Heart left ventricle (tissue), 16 donors: ENCODE data around the gene OR2T5. TPM values are rescaled to one million over a fixed set of nuclear protein-coding genes. Genes with fewer than 3 reads are reported as not detected.
"Not testable (repeated sequence)": the region's sequence is repeated elsewhere in the genome, so short reads cannot be mapped to it uniquely, and the experiment has no call there.

Experiments
- ATAC-seq, 4 donors: fragments of 200-7000 bp; cut with Tn5 transposase; one replicate each; pipeline ENCODE4 v1.9.1; 2020 to 2022; ENCODE audit warnings: moderate library complexity in 4 of 4, mild to moderate bottlenecking in 3 of 4, moderate number of reproducible peaks in 1 of 4
- DNase-seq, 5 donors: peaks; one replicate each; pipeline ENCODE4 v3.0.0-alpha.2; 2020
- H3K27ac ChIP-seq, 12 donors: fragments of 200-600 bp; sonication (generic) in 4 of 12; one replicate each; pipeline versions ENCODE4 v1.5.0 to v1.8.0; 2016 to 2022; ENCODE audit warnings: mild to moderate bottlenecking in 2 of 12
- H3K27me3 ChIP-seq, 9 donors: fragments of 200-600 bp; sonication (generic) in 2 of 9; one replicate each; pipeline versions ENCODE4 v1.5.1 to v1.8.0; 2016 to 2022; ENCODE audit warnings: mild to moderate bottlenecking in 3 of 9
- H3K36me3 ChIP-seq, 9 donors: fragments of 200-600 bp; sonication (generic) in 2 of 9; one replicate each; pipeline versions ENCODE4 v1.5.0 to v1.8.0; 2018 to 2022; ENCODE audit warnings: mild to moderate bottlenecking in 2 of 9
- H3K4me1 ChIP-seq, 12 donors: fragments of 200-600 bp; sonication (generic) in 4 of 12; one replicate each; pipeline versions ENCODE4 v1.5.0 to v1.8.0; 2016 to 2022; ENCODE audit warnings: mild to moderate bottlenecking in 3 of 12
- H3K4me3 ChIP-seq, 12 donors: fragments of 200-600 bp; sonication (generic) in 4 of 12; one replicate each; pipeline versions ENCODE4 v1.5.0 to v1.8.0; 2017 to 2022; ENCODE audit warnings: mild to moderate bottlenecking in 9 of 12, moderate library complexity in 4 of 12
- H3K9me3 ChIP-seq, 12 donors: fragments of 200-600 bp; sonication (generic) in 4 of 12; one replicate each; pipeline versions ENCODE4 v1.5.0 to v1.8.0; 2016 to 2022; ENCODE audit warnings: mild to moderate bottlenecking in 1 of 12
- WGBS, 4 donors: extraction: QIAGEN DNeasy Blood & Tissue Kit in 2 of 4; methylation state at CpG; one replicate each; pipeline versions ENCODE4 v1.1.5 to v1.1.7; 2013 to 2018; 5-methylcytosine and 5-hydroxymethylcytosine counted together
- intact Hi-C, 10 donors: fragments of 100-400 bp; cut with DNase I; formaldehyde crosslinking; loops; one replicate each; pipeline versions ENCODE4 v1.11.1 to v1.14.2; 2022
- long read RNA-seq, 3 donors: library from polyadenylated mRNA; unstranded; transcript quantifications; one replicate each; pipeline ENCODE4 v2.0.0, GENCODE V29; 2020 to 2021
- polyA plus RNA-seq, 2 donors: library from polyadenylated mRNA; stranded (reverse); fragments of 200-250 nt; gene quantifications; one replicate each; pipeline ENCODE4 v1.2.3, GENCODE V29; 2013
- total RNA-seq, 9 donors: library from RNA; depleted of rRNA in 2 of 9; stranded (reverse); fragments of >200 nt in 2 of 9; fragmentation: NEBNext Ultra II Directional in 3 of 9; extraction: Animal tissue kit (Norgen Biotek cat#: 25700) in 3 of 9; gene quantifications; one replicate each; pipeline versions ENCODE4 v1.1.0 to v1.2.4, GENCODE V29; 2016 to 2023
- donor health status: ischemic (EF 13 %, LVEDD 7.1; RV severe dilation, severe dysfunction).
- donor health status: healthy with polysubstance abuse.
- donor health status: DM: no; HTN: yes; CAD: no.
- donor health status: DM: no; HTN: no; CAD: no.
- donor health status: ischemic (EF 25% LVEDD 6.9; RV normal size, moderate dysfunction).
- donor health status: ischemic (EF 25% LVEDD 5.7; RV mildly dilated, moderate dysfunction).
- donor health status: healthy.
- donor health status: DM: yes; HTN: yes; CAD: no.
- donor health status: ischemic (EF 35%, LVEDD 5.7; RV mildly dilated, moderate dysfunction).
- donor health status: nonischemic (EF 11% LVEDD 7.7; RV severe dilation, severe dysfunction).
- donor health status: DM: yes; HTN: yes; CAD: no.
- donor health status: PGD.
- donor health status: ischemic (EF 29% LVEDD 5.4; RV normal size, mild dysfunction).
- donor health status: nonischemic (EF 23%, LVEDD 6.1; RV moderate dilation, normal function).

OR2T5 gene, protein sequence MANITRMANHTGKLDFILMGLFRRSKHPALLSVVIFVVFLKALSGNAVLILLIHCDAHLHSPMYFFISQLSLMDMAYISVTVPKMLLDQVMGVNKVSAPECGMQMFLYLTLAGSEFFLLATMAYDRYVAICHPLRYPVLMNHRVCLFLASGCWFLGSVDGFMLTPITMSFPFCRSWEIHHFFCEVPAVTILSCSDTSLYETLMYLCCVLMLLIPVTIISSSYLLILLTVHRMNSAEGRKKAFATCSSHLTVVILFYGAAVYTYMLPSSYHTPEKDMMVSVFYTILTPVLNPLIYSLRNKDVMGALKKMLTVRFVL
- total RNA-seq, result not detected
- not detected for polyA plus RNA-seq
- long read RNA-seq, donor 1, result 0 reads
- long read RNA-seq, donor 2, result 0 reads
- long read RNA-seq, donor 3, result 0 reads

DNA sequence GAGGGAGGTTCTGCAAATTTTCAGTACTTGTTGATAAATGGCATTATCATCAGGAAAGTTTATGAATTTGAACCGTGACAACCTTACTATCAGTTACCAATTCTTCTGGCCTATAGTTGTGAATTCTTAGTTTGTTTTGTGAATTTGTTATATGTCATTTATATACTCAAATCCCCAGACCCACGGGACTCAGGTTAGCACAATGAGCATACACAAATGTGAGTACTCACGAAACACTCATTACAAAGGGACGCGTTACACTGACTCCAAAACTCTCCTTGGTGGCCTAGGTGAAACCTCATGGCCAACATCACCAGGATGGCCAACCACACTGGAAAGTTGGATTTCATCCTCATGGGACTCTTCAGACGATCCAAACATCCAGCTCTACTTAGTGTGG is at the start of gene OR2T5:
Gene OR2T5, plus strand, starts transcription at position 301 of the 400 bp plus-strand sequence. Its CDS starts 0 bp downstream, at position 301.
- WGBS, 4 donors, result 66 to 80% (median 77%) methylated on average over 4 to 5 of the region's 6 CpGs; no CpG with 5 or more reads in 1 of the 4 donors
- H3K27me3 ChIP-seq, DNase-seq, H3K36me3 ChIP-seq, H3K9me3 ChIP-seq, H3K4me3 ChIP-seq, intact Hi-C loops, H3K4me1 ChIP-seq, H3K27ac ChIP-seq, ATAC-seq: not testable (repeated sequence)

DNA sequence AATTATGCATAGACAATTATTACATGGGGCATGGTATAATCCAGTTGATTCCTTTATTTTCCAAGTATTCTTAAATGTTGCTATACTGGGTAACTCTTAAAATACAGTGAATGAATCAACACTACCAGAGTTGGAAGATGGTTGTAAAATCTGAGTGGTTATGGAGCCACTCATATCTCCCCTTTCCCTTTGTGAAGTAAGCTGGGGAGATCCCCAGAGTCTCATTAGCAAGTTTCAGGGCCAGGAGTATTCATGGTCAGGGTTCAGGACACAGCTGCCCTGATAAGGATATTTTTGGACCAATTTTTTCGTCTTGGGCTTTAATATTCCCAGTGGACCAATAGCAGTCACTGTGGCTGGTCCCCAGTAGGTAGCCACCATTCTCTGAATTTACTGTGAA is 49.7 kb upstream of the OR2T5 start:
- H3K36me3 ChIP-seq, H3K27ac ChIP-seq, H3K27me3 ChIP-seq, DNase-seq, H3K4me3 ChIP-seq, ATAC-seq, H3K9me3 ChIP-seq, H3K4me1 ChIP-seq, intact Hi-C loops: not testable (repeated sequence)
- WGBS, 4 donors, result 20 to 53% (median 27%) methylated on average over 1 of the region's 1 CpG

DNA sequence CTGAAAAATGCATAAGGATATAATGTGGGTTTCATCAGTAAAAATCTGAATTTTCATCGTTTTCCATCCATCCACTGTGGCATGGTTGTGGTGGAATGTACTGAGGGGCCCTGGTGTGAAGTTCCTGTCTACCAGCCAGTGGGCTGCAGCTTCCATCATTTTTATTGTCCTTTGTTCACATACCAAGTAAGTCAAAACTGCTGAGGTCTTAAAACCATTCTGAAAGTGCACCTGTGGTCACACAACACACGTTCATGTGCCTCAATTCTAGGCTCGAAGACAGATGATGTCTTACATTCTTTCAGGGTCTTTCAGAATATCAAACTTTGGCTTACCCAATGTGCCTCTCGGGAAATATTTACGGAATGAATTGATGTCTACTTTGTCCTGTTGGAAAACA is 49.1 kb upstream of the OR2T5 start:
- DNase-seq, H3K27ac ChIP-seq, H3K4me3 ChIP-seq, ATAC-seq, intact Hi-C loops, H3K27me3 ChIP-seq, H3K4me1 ChIP-seq, H3K36me3 ChIP-seq, H3K9me3 ChIP-seq: not testable (repeated sequence)
- 51 to 67% (median 60%) methylated on average over 5 of the region's 5 CpGs for WGBS, 4 donors

DNA sequence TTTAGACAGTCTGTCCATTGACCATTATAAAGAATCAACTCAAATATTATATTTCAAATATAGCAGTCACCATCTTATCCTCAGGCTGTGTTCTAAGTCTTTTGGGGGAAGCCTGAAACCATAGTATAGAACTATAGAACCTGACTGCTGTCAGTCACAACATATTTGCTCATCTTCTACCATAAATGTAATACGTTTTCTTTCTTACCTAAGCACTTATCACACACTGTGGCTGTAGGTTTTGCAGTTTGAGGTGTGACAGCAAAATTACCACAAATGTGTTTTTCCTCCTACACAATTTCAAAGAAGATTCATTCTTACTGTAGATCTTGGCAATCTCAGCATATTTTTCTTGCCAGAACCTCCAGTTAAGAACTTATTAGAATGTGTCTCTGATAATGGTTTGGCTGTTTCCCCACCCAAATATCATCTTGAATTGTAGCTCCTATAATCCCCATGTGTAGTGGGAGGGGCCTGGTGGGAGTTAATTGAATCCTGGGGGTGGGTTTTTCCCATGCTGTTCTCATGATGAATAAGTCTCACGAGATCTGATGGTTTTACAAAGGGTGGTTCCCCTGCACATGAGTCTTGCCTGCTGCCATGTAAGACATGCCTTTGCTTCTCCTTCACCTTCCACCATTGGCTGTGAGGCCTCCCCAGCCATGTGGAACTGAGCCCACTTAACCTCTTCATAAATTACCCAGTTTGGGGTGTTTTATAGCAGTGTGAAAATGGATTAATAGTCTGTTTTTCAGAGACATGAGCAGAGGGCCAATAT is 45.7 kb upstream of the OR2T5 start:
- intact Hi-C loops, result loop anchor here in 1 of 10 donors (10.0 kb wide), 1 partner anchor 202 kb away; the partner anchor contains the start of gene OR2T35
- WGBS, 4 donors, result 31 to 53% (median 44%) methylated on average over 1 of the region's 2 CpGs

DNA sequence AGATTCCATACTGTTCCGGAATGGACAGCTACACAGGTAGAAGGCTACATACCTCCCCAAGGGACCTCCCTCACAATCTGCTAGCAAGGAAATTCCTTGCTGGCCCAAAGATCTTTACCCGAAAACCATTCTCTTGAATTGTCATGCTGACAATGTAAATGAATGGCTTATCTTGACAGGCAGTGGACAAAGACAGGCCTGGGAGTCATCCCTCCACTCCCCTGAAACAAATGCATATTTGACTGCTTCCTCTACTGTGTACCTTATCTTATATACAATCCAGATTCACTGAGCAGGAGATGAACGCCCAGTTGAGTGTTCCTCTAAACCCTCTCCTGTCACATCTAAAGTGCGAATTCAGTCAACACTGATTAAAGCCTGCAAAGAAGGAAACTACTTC is 43.8 kb upstream of the OR2T5 start:
- H3K4me3 ChIP-seq, ATAC-seq, H3K36me3 ChIP-seq, H3K4me1 ChIP-seq, H3K27ac ChIP-seq, DNase-seq, H3K9me3 ChIP-seq, H3K27me3 ChIP-seq: not testable (repeated sequence)
- intact Hi-C loops, result loop anchor here in 1 of 10 donors (10.0 kb wide), 1 partner anchor 200 kb away; the partner anchor contains the start of gene OR2T35
- WGBS, 4 donors, result 60 to 79% (median 74%) methylated on average over 4 of the region's 4 CpGs

More for the DNA sequence above, 45.7 kb upstream of the OR2T5 start:
- not testable (repeated sequence) for H3K9me3 ChIP-seq, DNase-seq, H3K27me3 ChIP-seq, H3K27ac ChIP-seq, ATAC-seq, H3K4me1 ChIP-seq, H3K4me3 ChIP-seq, H3K36me3 ChIP-seq

DNA sequence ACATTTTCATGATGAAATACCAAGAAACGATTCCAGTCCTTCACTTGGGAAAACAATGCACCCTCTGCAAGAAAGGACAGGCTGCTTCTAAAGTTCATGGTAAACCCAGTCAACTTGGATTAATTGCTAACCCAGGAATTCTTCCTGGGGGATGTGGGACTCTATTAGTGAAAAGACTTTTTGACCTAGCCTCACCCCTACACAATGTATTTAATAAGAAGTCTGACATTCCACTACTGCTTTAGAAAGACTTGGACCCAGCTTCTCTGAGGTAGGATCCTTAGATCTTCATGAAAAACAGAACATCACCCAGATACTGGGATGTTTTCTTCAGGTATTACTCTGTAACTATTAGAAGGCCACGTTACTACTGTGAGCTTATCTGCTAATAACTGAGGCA is 43.0 kb upstream of the OR2T5 start, which contains the start of gene OR2T2:
Gene OR2T2, plus strand, starts transcription at position 239 of the 400 bp plus-strand sequence. CDS start 7,161 bp downstream, outside the sequence.
- not testable (repeated sequence) for H3K4me1 ChIP-seq, H3K9me3 ChIP-seq, H3K27me3 ChIP-seq, H3K4me3 ChIP-seq, H3K27ac ChIP-seq, ATAC-seq, H3K36me3 ChIP-seq, DNase-seq
- intact Hi-C loops, result loop anchor here in 1 of 10 donors (10.0 kb wide), 1 partner anchor 199 kb away; the partner anchor contains the start of gene OR2T35
- WGBS, 4 donors, result 62 to 69% methylated on average over 1 of the region's 2 CpGs; no CpG with 5 or more reads in 2 of the 4 donors

DNA sequence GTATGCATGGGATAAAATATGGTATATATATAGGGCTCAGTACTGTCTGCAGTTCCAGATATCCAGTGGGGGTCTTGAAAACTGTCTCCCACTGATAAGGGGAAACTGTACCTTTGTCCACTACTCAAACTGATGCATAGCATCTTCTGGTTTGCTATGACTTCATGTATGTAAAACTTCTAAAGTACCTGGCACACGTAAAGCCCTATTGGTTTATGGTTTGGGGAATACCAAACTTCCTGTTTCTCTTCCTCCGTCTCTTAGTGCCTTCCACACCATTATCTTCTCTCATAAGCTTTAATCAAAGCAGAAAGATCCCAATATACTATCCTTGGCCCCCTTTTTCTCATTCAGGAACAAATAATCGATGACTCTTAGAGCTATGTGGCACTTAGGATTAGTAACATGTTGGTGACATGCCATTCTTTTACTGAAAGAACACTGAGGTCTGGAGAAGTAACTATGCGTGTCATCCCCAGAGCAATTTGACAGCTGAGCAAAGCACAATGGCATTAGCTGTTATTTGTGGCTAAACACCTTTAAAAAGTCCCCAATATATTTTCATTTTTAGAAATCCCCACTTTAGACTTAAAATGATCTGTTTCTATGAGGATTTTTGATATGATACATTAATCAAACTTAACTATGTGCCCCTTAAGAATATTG is 39.8 kb upstream of the OR2T5 start:
- H3K4me3 ChIP-seq, H3K4me1 ChIP-seq, H3K27me3 ChIP-seq, H3K9me3 ChIP-seq, DNase-seq, H3K36me3 ChIP-seq, ATAC-seq, H3K27ac ChIP-seq: not testable (repeated sequence)
- WGBS, 4 donors, result no CpG with 5 or more reads among the region's 4 CpGs
- intact Hi-C loops, result loop anchor here in 1 of 10 donors (10.0 kb wide), 1 partner anchor 196 kb away; the partner anchor contains the start of gene OR2T35

DNA sequence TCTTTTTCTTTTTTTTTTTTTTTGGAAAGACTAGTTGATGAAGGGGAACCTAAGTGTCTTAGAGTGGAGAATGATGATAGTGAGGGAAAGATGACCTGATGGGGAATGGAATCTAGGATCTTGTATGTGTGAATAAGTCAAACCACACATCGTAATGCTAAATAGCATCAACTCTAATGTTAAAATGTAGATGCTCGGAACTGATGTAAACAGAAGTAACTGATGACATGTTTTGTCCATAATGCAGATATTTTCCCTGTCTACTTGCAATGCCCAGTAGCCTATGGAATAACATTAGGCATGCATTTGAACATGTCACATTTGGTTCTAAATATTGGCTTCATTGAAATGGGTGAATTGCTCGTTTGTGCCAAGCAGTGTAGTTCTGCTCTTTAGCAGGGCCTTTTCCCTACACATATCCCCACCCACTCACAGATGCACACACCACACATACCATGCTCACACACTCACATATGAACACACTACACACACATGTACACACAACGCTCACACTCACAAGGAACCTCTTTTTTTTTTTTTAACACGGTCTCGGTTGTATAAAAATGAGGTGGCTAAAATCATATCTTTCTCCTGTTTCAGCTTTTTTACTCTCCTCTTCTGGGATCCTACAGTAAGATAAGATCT is 38.4 kb upstream of the OR2T5 start:
- H3K9me3 ChIP-seq, ATAC-seq, H3K27me3 ChIP-seq, DNase-seq, H3K36me3 ChIP-seq, H3K27ac ChIP-seq, H3K4me1 ChIP-seq, H3K4me3 ChIP-seq: not testable (repeated sequence)
- intact Hi-C loops, result loop anchor here in 1 of 10 donors (10.0 kb wide), 1 partner anchor 195 kb away; the partner anchor contains the start of gene OR2T35
- 71 to 89% (median 78%) methylated on average over 5 of the region's 6 CpGs for WGBS, 4 donors

DNA sequence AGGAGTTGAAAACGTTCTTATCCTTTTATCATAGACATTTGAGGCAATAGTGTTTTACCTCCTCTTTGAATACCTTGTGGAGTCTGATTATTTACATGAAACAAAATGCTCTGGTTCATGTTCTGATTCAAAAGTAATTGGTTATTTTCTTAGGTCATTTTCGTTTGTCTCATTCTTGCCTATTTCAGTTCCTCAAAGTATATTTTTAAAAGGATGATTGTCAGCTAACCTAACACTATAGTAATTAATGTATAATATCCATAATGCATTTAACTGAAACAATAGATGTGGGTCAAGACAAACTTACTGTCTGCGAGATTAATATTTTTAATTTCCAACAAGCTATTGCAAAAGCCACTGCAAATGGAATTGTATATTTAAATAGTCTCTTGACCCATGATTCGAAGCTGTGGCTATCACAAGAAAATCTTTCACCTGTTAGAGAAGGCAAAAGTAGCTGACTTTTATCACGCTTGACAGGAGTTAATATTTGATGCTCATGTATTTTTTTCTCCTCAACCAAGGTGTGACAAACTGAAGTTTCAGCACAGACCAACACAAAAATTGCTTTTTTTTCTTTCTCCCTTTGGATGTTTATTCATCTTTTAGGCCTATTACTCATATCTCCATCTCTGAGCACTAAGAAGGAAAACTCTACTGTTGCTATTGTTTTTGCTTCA is 37.8 kb upstream of the OR2T5 start:
- H3K4me3 ChIP-seq, DNase-seq, intact Hi-C loops, H3K9me3 ChIP-seq, H3K36me3 ChIP-seq, H3K27me3 ChIP-seq, H3K4me1 ChIP-seq, ATAC-seq, H3K27ac ChIP-seq: not testable (repeated sequence)
- 30 to 40% (median 37%) methylated on average over 2 of the region's 5 CpGs for WGBS, 4 donors
